Ecto neural progenitor cell (in vitro differentiated cells): ENCODE measurements around the gene CKAP4.
A peak's percentile ranks its signal among the peaks of the same experiment; 100 is the strongest.

Experiments used
- DNase-seq: peaks from one replicate; pipeline ENCODE4 v3.0.0-alpha.2; 2018; ENCODE audit warnings: low spot score

CKAP4 gene

DNA sequence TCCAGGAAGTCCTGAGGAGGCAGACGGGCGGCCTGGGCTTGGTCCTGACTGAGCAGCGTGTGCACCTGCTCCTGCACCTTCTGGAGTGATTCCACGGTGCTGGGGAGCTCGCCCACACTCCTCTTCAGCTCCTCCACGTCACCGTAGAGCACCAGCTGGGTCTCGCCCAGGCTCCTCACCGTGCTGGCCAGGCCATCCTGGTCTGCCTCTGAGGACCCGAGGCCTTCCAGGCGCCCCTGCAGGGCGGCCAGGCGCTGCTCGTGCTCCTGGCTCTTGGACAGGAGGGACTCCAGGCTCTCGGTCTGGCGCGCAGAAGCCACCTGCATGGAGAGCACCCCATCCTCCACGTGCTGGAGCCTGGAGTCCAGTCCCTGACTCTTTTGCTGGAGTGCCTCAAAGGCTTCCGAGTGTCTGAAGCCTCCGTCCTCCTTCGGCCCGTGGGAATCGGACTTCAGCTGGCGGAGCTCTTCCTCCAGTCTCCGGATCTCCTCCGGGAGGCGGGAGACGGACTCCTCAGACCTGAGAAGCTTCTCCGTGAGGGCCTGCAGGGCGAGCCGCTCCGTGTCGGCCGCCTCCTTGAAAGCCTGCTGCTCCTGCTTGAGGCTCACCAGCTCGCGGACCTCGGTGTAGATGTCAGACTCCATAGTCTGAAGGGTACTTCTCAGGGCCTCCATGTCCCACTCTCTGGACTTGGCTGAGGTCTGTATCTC lies 8.4 kb downstream of the CKAP4 start:
- DNase-seq: no peak

GRCh38 chr12:106238146-106238545 lies 9.7 kb downstream of the CKAP4 start:
- DNase-seq: no peak

GRCh38 chr12:106235770-106236169 lies 12.1 kb downstream of the CKAP4 start:
- no peak for DNase-seq

GRCh38 chr12:106234449-106234848 lies 13.4 kb downstream of the CKAP4 start:
- no peak for DNase-seq

DNA sequence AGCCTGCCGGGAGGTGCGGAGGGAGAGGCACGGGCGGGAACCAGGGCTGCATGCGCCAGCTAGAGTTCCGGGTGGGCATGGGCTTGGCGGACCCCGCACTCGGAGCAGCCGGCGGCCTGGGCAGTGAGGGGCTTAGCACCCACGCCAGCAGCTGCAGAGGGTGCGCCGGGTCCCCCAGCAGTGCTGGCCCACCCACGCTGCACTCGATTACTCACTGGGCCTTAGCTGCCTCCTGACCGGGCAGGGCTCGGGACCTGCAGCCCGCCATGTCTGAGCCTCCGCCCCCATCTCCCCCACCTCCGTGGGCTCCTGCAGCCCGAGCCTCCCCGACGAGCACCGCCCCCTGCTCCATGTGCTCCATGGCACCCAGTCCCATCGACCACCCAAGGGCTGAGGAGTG lies 14.8 kb downstream of the CKAP4 start:
- no peak for DNase-seq

DNA sequence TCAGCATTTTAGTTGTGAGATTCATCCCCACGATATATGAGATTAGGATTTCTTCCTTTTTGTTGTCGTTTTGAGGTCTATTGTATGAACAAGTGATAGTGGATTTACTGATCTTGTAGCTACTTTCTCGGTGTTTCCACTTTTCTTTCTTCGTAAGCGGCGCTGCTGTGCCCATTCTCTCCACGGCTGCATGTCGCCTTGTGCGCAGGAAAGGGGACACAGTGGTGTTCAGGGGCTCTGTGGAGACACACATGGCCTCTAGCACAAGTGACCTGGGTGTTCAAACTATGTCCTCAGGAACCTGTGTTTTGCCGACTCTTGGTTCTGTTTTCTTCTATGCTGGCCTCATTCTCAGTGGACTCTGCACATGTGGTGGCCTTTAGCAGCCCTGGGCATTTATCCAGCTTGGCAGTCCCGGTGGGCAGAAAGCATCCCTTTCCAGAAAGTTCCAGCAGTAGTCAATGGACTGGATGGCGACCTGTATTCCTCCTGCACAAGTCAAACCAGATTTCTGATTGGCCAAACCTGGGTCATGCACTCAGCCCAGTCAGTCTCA lies 18.7 kb downstream of the CKAP4 start:
- DNase-seq: no peak

GRCh38 chr12:106228320-106228710 lies 19.5 kb downstream of the CKAP4 start:
- DNase-seq: no peak

GRCh38 chr12:106227641-106228319 lies 20.0 kb downstream of the CKAP4 start:
- no peak for DNase-seq

GRCh38 chr12:106226884-106227640 lies 20.8 kb downstream of the CKAP4 start:
- no peak for DNase-seq

- DNase-seq: no peak
Measured at GRCh38 chr12:106224355-106224706, 23.5 kb downstream of the CKAP4 start.

GRCh38 chr12:106223485-106224354 lies 24.1 kb downstream of the CKAP4 start:
- peak; percentile 90 for DNase-seq

DNA sequence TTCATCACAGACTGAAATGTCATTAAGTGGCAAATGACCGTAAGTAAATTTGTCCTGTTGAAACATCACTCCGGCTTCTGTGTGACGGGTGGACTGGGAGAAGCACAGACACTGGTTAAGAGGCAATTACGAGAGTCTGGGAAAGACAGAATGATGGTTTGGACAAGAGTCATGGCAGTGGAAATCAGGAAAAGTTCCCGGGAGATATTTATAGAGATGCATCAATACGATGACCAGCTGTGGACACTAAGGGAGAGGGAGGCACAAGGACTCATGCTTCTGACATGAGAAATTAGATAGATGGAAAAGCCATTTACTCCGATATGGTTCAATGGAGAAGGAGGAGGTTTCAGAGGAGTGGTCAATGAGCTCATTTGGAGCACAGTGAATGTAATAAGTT lies 27.3 kb downstream of the CKAP4 start:
- peak; percentile 18 for DNase-seq

DNA sequence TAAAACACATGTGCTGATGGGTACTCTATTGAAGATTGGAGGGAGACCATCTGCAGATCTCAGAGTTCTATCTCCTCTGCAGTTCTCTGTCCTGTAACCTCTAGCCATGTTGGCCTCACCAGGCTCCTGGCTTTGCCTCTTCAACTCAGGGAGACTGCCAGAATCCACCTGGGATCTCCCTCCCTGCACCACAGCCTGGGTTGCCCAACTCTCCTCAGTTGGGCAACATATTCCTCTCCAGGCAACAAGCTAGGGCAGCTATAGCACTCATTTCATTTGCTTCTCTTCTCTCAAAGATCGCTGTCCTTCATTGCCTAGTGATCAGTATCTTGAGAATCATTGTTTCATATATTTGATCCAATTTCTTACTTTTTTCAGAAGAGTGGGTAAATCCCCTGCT lies 28.8 kb downstream of the CKAP4 start:
- DNase-seq: no peak

GRCh38 chr12:106217706-106218105 lies 30.1 kb downstream of the CKAP4 start:
- DNase-seq: no peak

DNA sequence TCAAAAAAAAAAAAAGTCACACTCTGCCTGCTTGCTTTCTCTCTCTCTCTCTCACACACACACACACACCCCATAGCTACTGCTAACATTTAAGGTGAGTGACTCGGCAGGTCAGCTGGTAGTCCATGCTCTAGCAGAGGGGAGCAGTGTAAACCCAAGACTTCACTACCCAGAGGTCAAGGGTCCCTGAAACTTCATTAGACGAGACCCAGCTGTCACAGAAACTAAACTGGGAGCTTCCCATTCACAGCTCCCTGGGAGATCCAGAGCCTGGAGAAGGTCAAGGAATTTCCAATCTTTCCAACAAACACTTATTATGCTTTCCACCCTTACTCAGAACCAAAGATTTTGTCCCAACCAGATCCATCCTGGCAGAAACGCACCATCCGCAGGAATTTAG lies 33.2 kb downstream of the CKAP4 start:
- DNase-seq: no peak

- no peak for DNase-seq
Measured at GRCh38 chr12:106213662-106214061, 34.2 kb downstream of the CKAP4 start.

GRCh38 chr12:106211973-106212372 lies 35.8 kb downstream of the CKAP4 start:
- DNase-seq: no peak

DNA sequence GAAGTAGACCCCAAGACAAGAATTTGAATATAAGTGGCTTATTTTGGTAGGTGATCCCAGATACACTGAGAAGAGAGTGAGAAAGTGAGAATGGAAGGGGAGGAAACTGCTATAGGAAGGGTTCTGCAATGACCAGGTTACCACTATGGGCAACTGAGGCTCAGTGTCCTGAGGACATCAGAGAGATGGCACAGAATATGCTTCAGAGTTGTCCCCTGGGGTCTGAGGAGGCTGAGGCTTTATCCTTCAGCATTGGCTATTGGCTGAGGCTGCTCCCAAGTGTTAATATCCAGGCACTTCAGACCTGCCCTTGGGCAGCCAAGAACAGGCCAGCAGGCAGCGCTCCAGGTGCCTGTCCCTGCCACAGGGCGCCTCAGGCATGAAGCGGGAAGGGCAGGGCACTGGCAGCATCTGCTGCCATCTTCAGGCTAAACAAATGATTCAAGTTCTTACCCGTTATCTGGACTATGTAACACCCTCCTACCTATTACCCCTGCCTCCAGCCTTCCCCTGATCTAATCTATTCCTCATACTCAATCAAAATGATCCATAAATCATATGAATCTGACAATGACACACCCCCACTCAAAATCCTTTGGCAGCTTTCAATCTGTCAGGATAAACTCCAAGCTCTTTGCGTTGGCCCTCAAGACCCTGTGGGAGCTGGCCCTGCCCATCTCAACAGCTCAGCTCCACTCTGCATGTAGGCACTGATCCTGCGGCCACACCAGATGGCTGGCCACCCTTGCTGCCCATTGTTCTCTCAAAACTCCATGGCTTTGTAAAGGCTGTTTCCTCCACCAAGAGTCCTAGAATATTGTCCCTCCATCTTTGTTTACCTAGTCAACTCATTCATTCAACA lies 42.4 kb downstream of the CKAP4 start:
- DNase-seq: no peak

- no peak for DNase-seq
Measured at GRCh38 chr12:106204312-106204711, 43.5 kb downstream of the CKAP4 start.

- no peak for DNase-seq
Measured at GRCh38 chr12:106197906-106198623, 49.8 kb downstream of the CKAP4 start.
